ENCODE measurements around the gene ABHD8. TPM values are rescaled to one million over a fixed set of nuclear protein-coding genes. Genes with fewer than 3 reads are reported as not detected.
A peak's percentile ranks its signal among the peaks of the same experiment; 100 is the strongest.

ABHD8 gene
- total and polyA plus RNA-seq, 2 of the 13 experiments (the other 11 are each of a cell fraction or from before 2014, with no cell fraction given): 6.3 to 7.2 TPM

DNA sequence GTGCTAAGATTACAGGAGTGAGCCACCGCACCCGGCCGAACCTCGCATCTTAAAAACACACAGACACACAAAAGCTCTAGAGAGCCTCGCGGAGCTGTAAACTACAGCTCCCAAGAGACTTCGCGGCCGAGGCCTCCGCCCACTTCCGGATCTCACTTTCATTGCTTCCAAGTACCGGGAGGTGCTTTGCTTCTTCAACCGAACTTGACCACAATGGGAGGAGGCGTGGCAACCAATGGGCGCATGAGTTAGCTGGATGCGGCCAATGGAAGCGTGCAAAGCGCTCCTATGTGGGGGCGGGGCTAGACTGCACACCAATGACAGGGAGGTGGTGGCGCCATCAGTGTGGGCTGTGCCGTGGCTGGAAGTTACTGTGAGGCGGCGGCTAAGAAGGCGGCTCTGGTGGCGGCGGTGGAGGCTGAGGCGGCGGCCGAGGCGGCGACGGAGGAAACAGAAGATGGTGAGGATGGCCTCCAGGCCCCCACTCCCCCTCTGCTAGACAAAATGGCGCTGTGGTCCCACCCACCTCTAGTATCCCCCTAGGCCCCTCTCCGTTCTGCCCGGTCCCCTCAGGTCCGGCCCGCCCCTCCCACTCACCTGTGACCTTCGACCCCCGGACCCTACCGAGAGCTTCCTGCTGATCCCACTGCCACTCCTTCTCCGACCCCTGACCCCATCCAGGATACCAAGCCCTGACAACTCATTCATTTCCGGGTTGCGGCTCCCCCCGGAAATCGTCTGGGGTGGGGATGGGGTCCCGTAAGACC is 6.2 kb upstream of the ABHD8 start, which contains the start of gene DDA1 (continued):
- TF ChIP-seq SNRNP70 (IDR thresholded peaks at IDR 0.05; ENCODE audit: low read depth, low read length) (no peak), ETV6 (CRISPR knock-in tag; conservative IDR thresholded peaks at IDR 0.05) (0 out of 2 replicates have a peak, but pooled peaks have one; percentile 25), PHB2 (IDR thresholded peaks at IDR 0.05; ENCODE audit: partially characterized antibody) (no peak), HNRNPLL (IDR thresholded peaks at IDR 0.05; ENCODE audit: low read depth, low read length, poor library complexity, severe bottlenecking) (peak; percentile 7), ARNTL (CRISPR knock-in tag; IDR thresholded peaks at IDR 0.05) (peak; percentile 30; the same call in 1 of the 2 replicates), TBX3 (IDR thresholded peaks at IDR 0.05; ENCODE audit: borderline replicate concordance) (peak; percentile 47; the same call in 1 of the 2 replicates), NFIB (CRISPR knock-in tag; IDR thresholded peaks at IDR 0.05; ENCODE audit: borderline replicate concordance) (0 out of 2 replicates have a peak, but pooled peaks have one; percentile 25), KLF12 (CRISPR knock-in tag; IDR thresholded peaks at IDR 0.05; ENCODE audit: borderline replicate concordance) (0 out of 2 replicates have a peak, but pooled peaks have one; percentile 14), ZFP41 (CRISPR knock-in tag; IDR thresholded peaks at IDR 0.05; ENCODE audit: borderline replicate concordance) (no peak; the same call in 1 of the 2 replicates), ZNF12 (CRISPR knock-in tag; IDR thresholded peaks at IDR 0.05) (no peak), MXI1 (IDR thresholded peaks at IDR 0.05; ENCODE audit: borderline replicate concordance, low read depth, low read length) (peak; percentile 77; the same call in 1 of the 3 replicates), ZNF709 (CRISPR knock-in tag; IDR thresholded peaks at IDR 0.05) (peak; percentile 76; the same call in 1 of the 2 replicates), ZNF781 (CRISPR knock-in tag; IDR thresholded peaks at IDR 0.05; ENCODE audit: borderline replicate concordance, not compliant biosample characterization) (peak; percentile 65), IRF2 (CRISPR knock-in tag; IDR thresholded peaks at IDR 0.05) (peak; percentile 53; the same call in 1 of the 2 replicates), ZNF615 (CRISPR knock-in tag; IDR thresholded peaks at IDR 0.05; ENCODE audit: borderline replicate concordance) (no peak), NFYB (CRISPR knock-in tag; IDR thresholded peaks at IDR 0.05) (peak; percentile 99), KAT8 (CRISPR knock-in tag; IDR thresholded peaks at IDR 0.05) (peak; percentile 79), PHF8 (CRISPR knock-in tag; IDR thresholded peaks at IDR 0.05) (peak; percentile 79), NR2C2 (CRISPR knock-in tag; IDR thresholded peaks at IDR 0.05; ENCODE audit: borderline replicate concordance) (peak; percentile 99), ZNF790 (CRISPR knock-in tag; IDR thresholded peaks at IDR 0.05; ENCODE audit: borderline replicate concordance) (peak; percentile 68; the same call in 1 of the 2 replicates), ELF1 (CRISPR knock-in tag; IDR thresholded peaks at IDR 0.05) (peak; percentile 95), NCOA2 (CRISPR knock-in tag; IDR thresholded peaks at IDR 0.05) (no peak)
- TF ChIP-seq, protein P1, sequence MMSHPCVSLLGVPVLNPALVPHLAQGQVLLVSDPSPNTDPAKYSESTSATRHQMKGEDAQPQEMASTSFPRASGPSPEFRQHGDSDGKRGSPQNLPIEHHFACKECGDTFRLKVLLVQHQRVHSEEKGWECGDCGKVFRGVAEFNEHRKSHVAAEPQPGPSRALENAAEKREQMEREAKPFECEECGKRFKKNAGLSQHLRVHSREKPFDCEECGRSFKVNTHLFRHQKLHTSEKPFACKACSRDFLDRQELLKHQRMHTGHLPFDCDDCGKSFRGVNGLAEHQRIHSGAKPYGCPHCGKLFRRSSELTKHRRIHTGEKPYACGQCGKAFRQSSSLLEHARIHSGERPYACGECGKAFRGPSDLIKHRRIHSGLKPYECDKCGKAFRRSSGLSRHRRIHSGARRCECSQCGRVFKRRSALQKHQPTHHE (CRISPR knock-in tag; IDR thresholded peaks at IDR 0.05; ENCODE audit: borderline replicate concordance): no peak
- TF ChIP-seq, protein P2, sequence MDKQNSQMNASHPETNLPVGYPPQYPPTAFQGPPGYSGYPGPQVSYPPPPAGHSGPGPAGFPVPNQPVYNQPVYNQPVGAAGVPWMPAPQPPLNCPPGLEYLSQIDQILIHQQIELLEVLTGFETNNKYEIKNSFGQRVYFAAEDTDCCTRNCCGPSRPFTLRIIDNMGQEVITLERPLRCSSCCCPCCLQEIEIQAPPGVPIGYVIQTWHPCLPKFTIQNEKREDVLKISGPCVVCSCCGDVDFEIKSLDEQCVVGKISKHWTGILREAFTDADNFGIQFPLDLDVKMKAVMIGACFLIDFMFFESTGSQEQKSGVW (CRISPR knock-in tag; IDR thresholded peaks at IDR 0.05; ENCODE audit: borderline replicate concordance): no peak
- TF ChIP-seq, protein P3, sequence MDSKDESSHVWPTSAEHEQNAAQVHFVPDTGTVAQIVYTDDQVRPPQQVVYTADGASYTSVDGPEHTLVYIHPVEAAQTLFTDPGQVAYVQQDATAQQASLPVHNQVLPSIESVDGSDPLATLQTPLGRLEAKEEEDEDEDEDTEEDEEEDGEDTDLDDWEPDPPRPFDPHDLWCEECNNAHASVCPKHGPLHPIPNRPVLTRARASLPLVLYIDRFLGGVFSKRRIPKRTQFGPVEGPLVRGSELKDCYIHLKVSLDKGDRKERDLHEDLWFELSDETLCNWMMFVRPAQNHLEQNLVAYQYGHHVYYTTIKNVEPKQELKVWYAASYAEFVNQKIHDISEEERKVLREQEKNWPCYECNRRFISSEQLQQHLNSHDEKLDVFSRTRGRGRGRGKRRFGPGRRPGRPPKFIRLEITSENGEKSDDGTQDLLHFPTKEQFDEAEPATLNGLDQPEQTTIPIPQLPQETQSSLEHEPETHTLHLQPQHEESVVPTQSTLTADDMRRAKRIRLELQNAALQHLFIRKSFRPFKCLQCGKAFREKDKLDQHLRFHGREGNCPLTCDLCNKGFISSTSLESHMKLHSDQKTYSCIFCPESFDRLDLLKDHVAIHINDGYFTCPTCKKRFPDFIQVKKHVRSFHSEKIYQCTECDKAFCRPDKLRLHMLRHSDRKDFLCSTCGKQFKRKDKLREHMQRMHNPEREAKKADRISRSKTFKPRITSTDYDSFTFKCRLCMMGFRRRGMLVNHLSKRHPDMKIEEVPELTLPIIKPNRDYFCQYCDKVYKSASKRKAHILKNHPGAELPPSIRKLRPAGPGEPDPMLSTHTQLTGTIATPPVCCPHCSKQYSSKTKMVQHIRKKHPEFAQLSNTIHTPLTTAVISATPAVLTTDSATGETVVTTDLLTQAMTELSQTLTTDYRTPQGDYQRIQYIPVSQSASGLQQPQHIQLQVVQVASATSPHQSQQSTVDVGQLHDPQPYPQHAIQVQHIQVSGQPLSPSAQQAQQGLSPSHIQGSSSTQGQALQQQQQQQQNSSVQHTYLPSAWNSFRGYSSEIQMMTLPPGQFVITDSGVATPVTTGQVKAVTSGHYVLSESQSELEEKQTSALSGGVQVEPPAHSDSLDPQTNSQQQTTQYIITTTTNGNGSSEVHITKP (CRISPR knock-in tag; IDR thresholded peaks at IDR 0.05; ENCODE audit: low read depth): peak; percentile 16; the same call in 1 of the 2 replicates
